ENCODE measurements around the gene ABAT. TPM values are rescaled to one million over a fixed set of nuclear protein-coding genes. Genes with fewer than 3 reads are reported as not detected.

Gene ABAT
- total RNA-seq, 2 donors from 2014 or later, result 3.5 to 8.7 TPM

DNA sequence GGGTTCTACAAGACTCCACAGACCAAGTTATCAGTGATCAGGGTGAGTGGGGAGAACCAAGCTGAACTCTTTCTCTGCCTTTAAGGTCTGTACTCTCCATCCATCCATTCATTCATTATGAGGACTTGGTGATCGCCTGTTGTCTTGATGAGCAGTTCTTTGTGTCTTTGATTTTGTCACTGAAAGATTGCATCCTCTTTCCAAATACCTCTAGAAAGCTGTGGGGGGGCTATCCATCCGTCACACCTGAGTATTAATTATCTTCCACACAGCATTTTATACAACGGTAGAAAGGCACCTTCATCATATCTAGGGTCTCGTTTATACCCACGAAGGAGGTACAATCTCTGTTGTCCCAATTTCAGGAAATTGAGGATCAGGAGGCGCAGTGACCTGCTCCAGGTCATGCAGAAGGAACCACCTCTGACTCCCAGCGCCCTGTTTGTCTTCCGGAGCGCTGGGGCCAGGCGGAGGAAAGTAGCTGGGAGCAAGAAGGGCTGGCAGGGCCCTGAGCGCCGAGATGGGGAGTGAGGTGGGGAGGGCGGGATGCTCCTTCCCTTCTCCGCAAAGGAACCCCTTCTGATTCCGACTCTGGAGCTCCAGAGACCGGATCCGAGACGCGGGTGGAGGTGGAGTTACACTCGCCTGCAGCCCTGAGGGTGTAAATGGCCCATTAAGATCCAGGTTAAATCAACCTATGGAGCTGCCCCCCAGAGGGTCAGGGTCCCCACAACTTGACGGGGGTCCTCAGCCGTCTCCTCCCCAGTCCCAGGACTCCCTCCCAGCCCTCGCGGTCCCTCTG is 605 bp upstream of the ABAT start:
- DNase-seq (ENCODE audit: low spot score in 2 of 2) (no peak), ATAC-seq (no peak)
- peak overlapping the region in 1 of 2 donors; percentile 36 for H3K27ac Mint-ChIP-seq
- peaks cover 0 to 6% of the 10 kb centered on the region in 2 donors for H3K36me3 Mint-ChIP-seq
- no peaks in the 10 kb centered on the region for H3K9me3 Mint-ChIP-seq

DNA sequence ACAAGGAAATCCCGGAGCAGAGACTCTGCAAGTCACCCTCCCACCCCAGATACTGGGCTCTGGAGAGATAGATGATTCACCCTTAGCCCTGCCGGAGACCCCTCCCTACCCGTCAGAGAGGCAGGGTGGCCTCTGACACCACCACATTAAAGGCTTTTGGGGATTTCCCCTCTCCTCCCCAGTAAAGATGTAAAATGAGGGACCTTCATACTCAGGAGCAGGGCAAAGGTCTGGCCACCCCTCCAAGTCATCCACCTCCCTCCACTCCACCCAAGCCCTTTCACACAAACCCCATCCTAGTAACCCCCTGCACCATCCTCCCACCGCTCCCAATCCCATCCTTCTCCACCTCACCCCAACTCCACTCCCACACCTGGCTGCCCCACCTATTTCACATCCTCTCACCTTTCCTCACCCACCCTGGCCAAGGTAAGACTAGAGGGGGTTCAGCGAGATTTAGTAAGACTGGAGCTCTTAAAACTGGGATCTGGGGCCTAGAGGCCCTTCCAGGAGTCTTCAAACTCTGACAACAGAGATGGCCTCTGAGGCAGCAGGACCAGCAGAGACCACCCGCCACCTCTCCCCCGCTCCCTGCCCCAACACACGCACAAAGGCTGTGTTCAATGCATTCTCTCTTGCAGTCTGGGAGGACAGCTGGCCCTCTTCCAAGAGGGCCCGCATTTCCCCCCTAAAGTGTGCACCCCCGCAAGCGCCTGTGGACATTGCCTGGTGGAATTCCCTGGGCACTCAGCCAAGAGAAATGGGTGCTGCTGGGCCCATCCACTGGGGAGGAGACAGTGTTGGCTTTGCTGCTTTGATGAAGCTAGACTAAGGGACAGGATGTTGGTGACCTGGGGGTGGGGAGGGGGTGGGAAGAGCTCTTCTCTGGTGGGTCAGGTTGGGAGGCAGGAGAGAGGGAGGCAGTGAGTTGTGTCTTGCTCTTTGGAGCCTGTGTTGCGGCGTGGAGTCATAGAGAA is 1.1 kb downstream of the ABAT start:
- ATAC-seq (peak; percentile 63 to 85), DNase-seq (ENCODE audit: low spot score in 2 of 2) (peak; percentile 36 to 71)
- Mint-ChIP-seq H3K27ac (peak overlapping the region; percentile 86 to 89), H3K9me3 (peaks cover 3 to 5% of the 10 kb centered on the region in 2 donors), H3K36me3 (peaks cover 10 to 15% of the 10 kb centered on the region in 2 donors)

GRCh38 chr16:8676160-8676547 is 1.7 kb downstream of the ABAT start:
- ATAC-seq (no peak), DNase-seq (ENCODE audit: low spot score in 2 of 2) (no peak)
- Mint-ChIP-seq H3K36me3 (peaks cover 10 to 15% of the 10 kb centered on the region in 2 donors), H3K27ac (no peak overlapping the region), H3K9me3 (peaks cover 3 to 5% of the 10 kb centered on the region in 2 donors)

DNA sequence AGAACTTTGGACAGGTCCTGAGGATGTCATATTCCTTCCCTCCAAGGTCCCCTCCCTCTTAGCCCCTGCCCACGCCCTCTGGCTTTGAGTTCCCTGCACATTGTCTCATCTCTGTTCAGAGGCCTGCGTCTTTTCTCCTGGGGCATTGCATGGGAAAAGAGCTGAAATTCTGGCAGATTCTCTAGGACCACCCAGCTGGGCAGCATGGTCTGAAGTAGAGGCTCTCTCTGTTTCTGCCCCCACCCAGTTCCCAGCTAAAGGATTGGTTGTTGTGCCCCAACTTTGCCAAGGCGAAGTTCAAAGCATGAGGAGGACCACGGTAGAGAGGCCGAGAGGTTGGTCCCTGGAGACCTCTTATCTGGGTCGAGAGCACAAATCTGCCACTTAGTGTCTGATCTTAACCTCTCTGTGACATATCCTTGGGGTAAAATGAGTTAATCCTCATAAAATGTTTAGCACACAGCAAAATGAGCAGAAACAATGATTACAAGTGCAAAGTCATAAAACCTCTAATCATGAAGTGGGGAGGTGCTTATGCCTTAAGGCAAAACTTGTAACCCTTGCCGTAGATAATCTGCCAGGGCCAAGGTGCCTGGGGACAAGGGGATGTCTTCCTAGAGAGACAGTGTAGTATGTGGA is 2.4 kb downstream of the ABAT start:
- H3K9me3 Mint-ChIP-seq, result peaks cover 3 to 5% of the 10 kb centered on the region in 2 donors
- ATAC-seq (no peak), DNase-seq (ENCODE audit: low spot score in 2 of 2) (no peak)
- peaks cover 10 to 15% of the 10 kb centered on the region in 2 donors for H3K36me3 Mint-ChIP-seq
- no peak overlapping the region for H3K27ac Mint-ChIP-seq

GRCh38 chr16:8677481-8677880 is 3.1 kb downstream of the ABAT start:
- Mint-ChIP-seq H3K27ac (no peak overlapping the region), H3K36me3 (peaks cover 10 to 15% of the 10 kb centered on the region in 2 donors), H3K9me3 (peaks cover 3 to 5% of the 10 kb centered on the region in 2 donors)
- DNase-seq (ENCODE audit: low spot score in 2 of 2) (no peak), ATAC-seq (no peak)

GRCh38 chr16:8678068-8678927 is 3.9 kb downstream of the ABAT start:
- ATAC-seq (no peak), DNase-seq (ENCODE audit: low spot score in 2 of 2) (no peak)
- H3K36me3 Mint-ChIP-seq, result peaks cover 10 to 15% of the 10 kb centered on the region in 2 donors
- peaks cover 3 to 5% of the 10 kb centered on the region in 2 donors for H3K9me3 Mint-ChIP-seq
- H3K27ac Mint-ChIP-seq, result no peak overlapping the region

DNA sequence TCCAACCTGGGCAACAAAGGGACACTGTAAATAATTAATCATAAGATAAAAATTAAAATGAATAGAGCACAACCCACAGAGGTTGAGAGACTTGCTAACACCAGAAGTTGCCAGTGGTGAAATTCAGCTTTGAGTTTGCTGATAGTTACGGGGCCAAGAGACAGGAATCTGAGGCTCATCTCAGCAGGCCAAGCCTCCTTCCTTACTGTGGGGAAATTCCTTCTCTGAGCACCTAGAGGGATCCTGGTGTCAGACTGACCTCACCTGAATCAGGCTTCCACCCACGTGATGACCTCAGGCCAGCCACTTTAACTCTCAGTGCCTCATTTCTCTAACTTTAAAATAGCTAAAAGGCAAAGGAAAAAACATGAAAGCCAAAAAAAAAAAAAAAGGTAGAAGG is 4.7 kb downstream of the ABAT start:
- ATAC-seq, result no peak
- no peak for DNase-seq (ENCODE audit: low spot score in 2 of 2)
- H3K27ac Mint-ChIP-seq, result no peak overlapping the region
- peaks cover 10 to 15% of the 10 kb centered on the region in 2 donors for H3K36me3 Mint-ChIP-seq
- peaks cover 3 to 5% of the 10 kb centered on the region in 2 donors for H3K9me3 Mint-ChIP-seq

GRCh38 chr16:8682551-8683259 is 8.3 kb downstream of the ABAT start:
- H3K9me3 Mint-ChIP-seq, result peaks cover 3 to 5% of the 10 kb centered on the region in 2 donors
- peaks cover 16 to 25% of the 10 kb centered on the region in 2 donors for H3K36me3 Mint-ChIP-seq
- no peak for DNase-seq (ENCODE audit: low spot score in 2 of 2)
- ATAC-seq, result no peak
- H3K27ac Mint-ChIP-seq, result no peak overlapping the region

- DNase-seq (ENCODE audit: low spot score in 2 of 2) (no peak), ATAC-seq (no peak)
- no peak overlapping the region for H3K27ac Mint-ChIP-seq
- H3K9me3 Mint-ChIP-seq, result peaks cover 3 to 5% of the 10 kb centered on the region in 2 donors
- H3K36me3 Mint-ChIP-seq, result peaks cover 16 to 20% of the 10 kb centered on the region in 2 donors
Observed at GRCh38 chr16:8683640-8684039, 9.2 kb downstream of the ABAT start.

- no peak for ATAC-seq
- Mint-ChIP-seq H3K27ac (peak overlapping the region in 1 of 2 donors; percentile 18), H3K36me3 (peaks cover 23 to 27% of the 10 kb centered on the region in 2 donors), H3K9me3 (peaks cover 11 to 12% of the 10 kb centered on the region in 2 donors)
- DNase-seq (ENCODE audit: low spot score in 2 of 2), result no peak
Observed at GRCh38 chr16:8685617-8686016, 11.2 kb downstream of the ABAT start.

- ATAC-seq, result no peak
Observed at GRCh38 chr16:8686031-8686621, 11.7 kb downstream of the ABAT start.

DNA sequence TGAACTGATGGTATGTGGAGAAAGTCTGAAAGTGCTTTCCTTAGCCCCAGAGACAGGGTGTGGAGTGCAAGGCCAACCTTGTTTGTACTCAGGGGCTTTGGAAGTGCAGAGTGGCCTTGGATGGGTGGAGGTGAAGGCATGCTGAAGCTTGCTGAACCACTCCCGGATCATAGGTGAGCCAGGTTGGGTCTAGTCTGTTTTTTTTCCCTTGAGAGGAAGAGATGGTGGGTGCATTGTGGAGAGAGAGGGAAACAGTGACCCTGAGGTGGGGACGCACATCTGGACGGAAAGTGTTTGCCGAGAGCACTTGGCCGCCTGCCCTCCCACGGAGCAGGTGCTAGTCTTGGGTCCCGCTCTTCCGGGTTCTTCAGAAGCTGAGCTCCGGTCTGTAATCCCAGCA is 12.5 kb downstream of the ABAT start:
- ATAC-seq (no peak), DNase-seq (ENCODE audit: low spot score in 2 of 2) (no peak)
- peaks cover 11 to 14% of the 10 kb centered on the region in 2 donors for H3K9me3 Mint-ChIP-seq
- H3K36me3 Mint-ChIP-seq, result peaks cover 26 to 30% of the 10 kb centered on the region in 2 donors
- no peak overlapping the region for H3K27ac Mint-ChIP-seq

More at GRCh38 chr16:8686031-8686621, 11.7 kb downstream of the ABAT start:
- peaks cover 26 to 30% of the 10 kb centered on the region in 2 donors for H3K36me3 Mint-ChIP-seq
- no peak for DNase-seq (ENCODE audit: low spot score in 2 of 2)
- no peak overlapping the region for H3K27ac Mint-ChIP-seq
- H3K9me3 Mint-ChIP-seq, result peaks cover 11 to 14% of the 10 kb centered on the region in 2 donors

GRCh38 chr16:8689686-8690085 is 15.3 kb downstream of the ABAT start:
- H3K36me3 Mint-ChIP-seq, result peaks cover 26 to 30% of the 10 kb centered on the region in 2 donors
- no peak for ATAC-seq
- H3K9me3 Mint-ChIP-seq, result peaks cover 11 to 14% of the 10 kb centered on the region in 2 donors
- H3K27ac Mint-ChIP-seq, result no peak overlapping the region
- DNase-seq (ENCODE audit: low spot score in 2 of 2), result no peak

DNA sequence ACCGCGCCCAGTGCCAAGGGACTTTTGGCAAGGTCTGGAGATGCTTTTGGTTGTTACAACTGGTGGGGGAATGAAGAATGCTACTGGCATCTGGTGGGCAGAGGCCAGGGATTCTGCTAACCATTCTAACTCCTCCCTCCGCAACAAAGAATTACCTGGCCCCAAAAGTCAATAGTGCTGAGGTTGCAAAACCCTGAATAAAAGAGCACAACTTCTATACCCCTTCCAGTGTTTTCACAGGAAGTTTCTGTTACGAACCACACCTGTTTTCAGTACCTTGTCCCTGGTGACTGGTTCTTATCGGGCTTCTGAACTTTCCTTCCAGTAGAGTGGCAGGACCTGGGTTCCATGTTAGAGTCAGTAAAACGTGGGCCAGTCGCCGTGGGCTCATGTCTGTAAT is 17.3 kb downstream of the ABAT start:
- Mint-ChIP-seq H3K36me3 (peaks cover 24% of the 10 kb centered on the region in 2 donors), H3K27ac (no peak overlapping the region)
- ATAC-seq, result no peak

More for the DNA sequence above, 17.3 kb downstream of the ABAT start:
- no peak for DNase-seq (ENCODE audit: low spot score in 2 of 2)
- H3K9me3 Mint-ChIP-seq, result peaks cover 11 to 14% of the 10 kb centered on the region in 2 donors

Data from activated naive CD4-positive, alpha-beta T cell treated with anti-CD3 and anti-CD28 coated beads, Interleukin-2, amount 50 U/mL, for 72 hours (primary cell).